A673 (cell line): ENCODE data around the gene CFAP97D2. TPM values are rescaled to one million over a fixed set of nuclear protein-coding genes. Genes with fewer than 3 reads are reported as not detected.

ENCODE experiments used
- BruUV-seq: library from RNA; stranded (reverse); fragments of 400-500 nt; replicated peaks from 2 replicates; lab custom pipeline; 2021; lab: Mats Ljungman, UMichigan
- CTCF ChIA-PET: fragments of 300-600 bp; sonication (Branson Sonifier 250); formaldehyde crosslinking; loops from one replicate; lab custom pipeline; 2022; ENCODE audit warnings: antibody characterized with exemption; lab: Charles Lee
- POLR2A ChIA-PET: fragments of 300-600 bp; sonication (Branson Sonifier 250); formaldehyde crosslinking; loops from one replicate; lab custom pipeline; 2022; ENCODE audit warnings: antibody characterized with exemption; ENCODE audit not compliant: low non-redundant PET; lab: Charles Lee
- DNase-seq: peaks from one replicate; pipeline ENCODE4 v3.0.0-alpha.2; 2015; ENCODE audit warnings: low spot score
- H3K27ac ChIP-seq: fragments of 200-600 bp; sonication (generic); 2 replicates; pipeline ENCODE4 v1.5.1; 2016; ENCODE audit warnings: mixed run types, low read depth, mild to moderate bottlenecking, mixed read lengths, antibody characterized with exemption, low read length; ENCODE audit not compliant: poor library complexity, severe bottlenecking
- H3K27me3 ChIP-seq: fragments of 200-600 bp; sonication (generic); replicated peaks from 2 replicates; pipeline ENCODE4 v1.6.1; 2017; ENCODE audit warnings: mixed run types, low read depth, mild to moderate bottlenecking, mixed read lengths, antibody characterized with exemption, low read length; ENCODE audit not compliant: insufficient read depth, poor library complexity
- H3K36me3 ChIP-seq: fragments of 200-600 bp; sonication (generic); 2 replicates; pipeline ENCODE4 v1.6.1; 2016; ENCODE audit warnings: mixed run types, mild to moderate bottlenecking, mixed read lengths, antibody characterized with exemption, low read length; ENCODE audit not compliant: insufficient read depth, poor library complexity, severe bottlenecking
- H3K4me1 ChIP-seq: fragments of 200-600 bp; sonication (generic); 2 replicates; pipeline ENCODE4 v1.6.1; 2017; ENCODE audit warnings: mixed run types, mild to moderate bottlenecking, mixed read lengths, antibody characterized with exemption, low read length; ENCODE audit not compliant: insufficient read depth, poor library complexity, severe bottlenecking
- H3K4me3 ChIP-seq: fragments of 200-600 bp; sonication (generic); 2 replicates; pipeline ENCODE4 v1.5.1; 2016; ENCODE audit warnings: low read depth, mixed run types, mild to moderate bottlenecking, mixed read lengths, low read length; ENCODE audit not compliant: poor library complexity, severe bottlenecking
- H3K9me3 ChIP-seq: fragments of 200-600 bp; sonication (generic); 2 replicates; pipeline ENCODE4 v1.6.1; 2016; ENCODE audit warnings: mixed run types, low read depth, mild to moderate bottlenecking, mixed read lengths, antibody characterized with exemption, low read length; ENCODE audit not compliant: poor library complexity, severe bottlenecking
- EZH2 ChIP-seq: fragments of 200-600 bp; sonication (generic); IDR thresholded peaks from 2 replicates; pipeline ENCODE4 v1.6.1; 2017; ENCODE audit warnings: borderline replicate concordance, low read depth, mild to moderate bottlenecking, mixed read lengths, antibody characterized with exemption, low read length; ENCODE audit not compliant: poor library complexity, severe bottlenecking
- intact Hi-C: fragments of 100-400 bp; cut with micrococcal nuclease; formaldehyde crosslinking; loops from one replicate; pipeline ENCODE4 v1.10.0; 2022; ENCODE audit not compliant: unreplicated experiment
- total RNA-seq: library from RNA; stranded (reverse); gene quantifications from 2 replicates; pipeline ENCODE4 v1.2.3, GENCODE V29; 2021
- TF ChIP-seq, protein P1 (sequence below): fragments of 300-800, 200-600 bp; sonication (generic); conservative IDR thresholded peaks from 2 replicates; pipeline ENCODE4 v1.5.1; 2017; ENCODE audit warnings: low read depth, mild to moderate bottlenecking, antibody characterized with exemption, low read length, moderate library complexity, mixed read lengths

CFAP97D2 gene
- total RNA-seq, 1 experiment from 2014 or later: not detected

DNA sequence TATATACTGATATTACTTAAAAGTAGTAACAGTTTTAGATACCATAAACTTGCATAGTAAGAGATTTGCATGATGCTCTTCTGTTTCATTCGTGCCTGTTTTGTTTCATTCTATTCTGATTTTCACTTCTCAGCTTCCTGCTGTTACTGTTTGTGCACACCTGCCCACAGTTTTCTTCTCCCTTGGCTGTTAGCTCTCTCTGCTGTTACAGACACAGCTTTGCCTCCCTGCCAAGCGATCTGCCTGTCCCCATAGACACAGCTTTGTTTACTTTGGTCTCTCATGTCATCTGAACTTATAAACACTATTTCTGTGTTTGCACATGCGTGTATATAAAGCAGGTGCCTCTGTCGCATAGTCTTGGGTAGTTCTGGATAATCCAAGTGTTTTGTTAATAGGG lies 80.9 kb downstream of the CFAP97D2 start:
- BruUV-seq: no TSS peak
- no peak for DNase-seq
- Histone ChIP-seq H3K27me3 (no peaks in the 10 kb centered on the region), H3K27ac (no peak overlapping the region), H3K4me3 (no peak overlapping the region), H3K4me1 (no peaks in the 10 kb centered on the region), H3K9me3 (no peaks in the 10 kb centered on the region), H3K36me3 (peaks cover 76% of the 10 kb centered on the region)
- intact Hi-C loops: no loop called here
- TF ChIP-seq, protein P1, sequence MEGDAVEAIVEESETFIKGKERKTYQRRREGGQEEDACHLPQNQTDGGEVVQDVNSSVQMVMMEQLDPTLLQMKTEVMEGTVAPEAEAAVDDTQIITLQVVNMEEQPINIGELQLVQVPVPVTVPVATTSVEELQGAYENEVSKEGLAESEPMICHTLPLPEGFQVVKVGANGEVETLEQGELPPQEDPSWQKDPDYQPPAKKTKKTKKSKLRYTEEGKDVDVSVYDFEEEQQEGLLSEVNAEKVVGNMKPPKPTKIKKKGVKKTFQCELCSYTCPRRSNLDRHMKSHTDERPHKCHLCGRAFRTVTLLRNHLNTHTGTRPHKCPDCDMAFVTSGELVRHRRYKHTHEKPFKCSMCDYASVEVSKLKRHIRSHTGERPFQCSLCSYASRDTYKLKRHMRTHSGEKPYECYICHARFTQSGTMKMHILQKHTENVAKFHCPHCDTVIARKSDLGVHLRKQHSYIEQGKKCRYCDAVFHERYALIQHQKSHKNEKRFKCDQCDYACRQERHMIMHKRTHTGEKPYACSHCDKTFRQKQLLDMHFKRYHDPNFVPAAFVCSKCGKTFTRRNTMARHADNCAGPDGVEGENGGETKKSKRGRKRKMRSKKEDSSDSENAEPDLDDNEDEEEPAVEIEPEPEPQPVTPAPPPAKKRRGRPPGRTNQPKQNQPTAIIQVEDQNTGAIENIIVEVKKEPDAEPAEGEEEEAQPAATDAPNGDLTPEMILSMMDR: no peak
- TF ChIP-seq EZH2: no peak
- ChIA-PET POLR2A (no interaction called here), CTCF (no interaction called here)

DNA sequence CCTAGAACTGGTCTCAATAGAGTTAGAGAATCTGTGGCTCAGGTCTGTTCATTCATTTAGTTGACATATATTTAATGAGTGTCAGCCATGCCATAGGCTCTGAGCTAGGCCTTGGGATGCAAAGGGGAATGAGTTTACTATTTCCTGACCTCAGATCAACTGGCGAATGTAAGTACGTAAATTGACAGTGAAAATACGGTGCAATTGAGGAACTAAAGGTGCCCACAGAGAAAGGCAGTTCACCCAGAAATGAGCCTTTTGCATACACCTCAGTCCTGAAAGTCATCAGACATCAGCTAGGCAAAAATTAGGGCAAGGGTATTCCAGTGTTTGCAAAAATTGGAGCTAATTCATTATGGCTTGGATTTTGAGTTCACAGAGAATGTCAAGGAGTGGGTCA lies 81.8 kb downstream of the CFAP97D2 start:
- peaks cover 83% of the 10 kb centered on the region for H3K36me3 ChIP-seq
- CTCF ChIA-PET: no interaction called here
- no peak for DNase-seq
- no peaks in the 10 kb centered on the region for H3K4me1 ChIP-seq
- H3K4me3 ChIP-seq: no peak overlapping the region
- H3K27me3 ChIP-seq: no peaks in the 10 kb centered on the region
- POLR2A ChIA-PET: no interaction called here
- no peaks in the 10 kb centered on the region for H3K9me3 ChIP-seq
- no peak overlapping the region for H3K27ac ChIP-seq
- intact Hi-C loops: no loop called here
- BruUV-seq: no TSS peak
- TF ChIP-seq, protein P1: no peak
- no peak for TF ChIP-seq EZH2

DNA sequence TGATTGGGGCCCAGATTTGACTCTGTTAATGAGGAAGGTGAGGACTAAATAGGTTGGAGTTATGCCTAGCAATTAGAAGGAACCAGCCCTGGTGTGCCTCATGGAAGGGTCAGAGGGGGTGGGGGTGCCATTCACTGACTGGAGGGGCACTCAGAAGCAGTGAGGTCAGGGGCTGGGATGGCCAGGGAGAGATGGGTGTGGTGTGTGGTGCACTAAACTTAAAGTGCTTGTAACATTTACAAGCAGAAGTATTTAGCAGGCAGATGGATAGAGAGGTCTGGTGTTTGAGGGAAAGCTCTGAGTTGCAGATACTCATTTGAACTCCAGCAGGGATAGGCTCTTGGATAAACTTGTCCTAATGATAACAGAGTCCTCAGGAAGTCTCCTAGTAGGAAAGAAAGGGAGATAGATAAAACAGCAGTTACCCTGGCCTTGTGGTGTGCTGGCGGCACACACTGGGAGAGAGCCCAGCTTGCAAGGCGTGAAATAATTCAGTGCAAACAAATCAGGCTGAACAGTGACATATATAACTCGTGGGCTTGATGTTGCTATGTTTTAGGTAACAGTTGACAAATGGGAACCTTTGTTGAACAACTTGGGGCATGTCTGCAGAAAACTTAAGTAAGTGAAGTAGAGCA lies 82.4 kb downstream of the CFAP97D2 start:
- BruUV-seq: no TSS peak
- no peak for DNase-seq
- no peaks in the 10 kb centered on the region for H3K9me3 ChIP-seq
- H3K4me3 ChIP-seq: no peak overlapping the region
- H3K36me3 ChIP-seq: peaks cover 89% of the 10 kb centered on the region
- H3K27ac ChIP-seq: no peak overlapping the region
- no peaks in the 10 kb centered on the region for H3K4me1 ChIP-seq
- ChIA-PET CTCF (interaction anchor here (0.6 kb wide), 1 partner anchor 605 kb away, joined by 3 read pairs; no protein-coding TSS in a partner anchor), POLR2A (no interaction called here)
- intact Hi-C loops: no loop called here
- no peaks in the 10 kb centered on the region for H3K27me3 ChIP-seq
- TF ChIP-seq, protein P1: no peak
- TF ChIP-seq EZH2: no peak
